ENCODE results near the gene CDC26.

DNA sequence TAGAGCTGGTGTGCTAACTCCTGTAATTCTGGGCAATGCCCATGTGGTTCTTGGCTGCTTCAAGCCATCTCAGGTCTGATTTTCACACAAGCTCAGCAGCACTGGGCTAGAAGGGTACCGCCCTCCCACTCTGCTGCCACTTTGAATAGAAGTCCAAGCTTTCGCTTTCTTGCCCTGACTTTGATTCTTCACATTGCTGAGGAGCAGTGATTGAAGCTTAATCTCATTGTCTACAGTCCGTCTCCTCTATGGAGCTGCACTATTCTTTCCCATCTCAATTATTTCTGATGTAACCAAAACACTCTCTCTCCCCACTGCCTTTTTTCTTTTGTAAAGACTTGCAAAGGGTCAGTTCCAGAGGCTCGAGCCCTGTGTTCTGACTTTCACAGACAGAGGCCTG lies 40.7 kb upstream of the CDC26 start:
- TF ChIP-seq POLR2AphosphoS5 (IDR thresholded peaks at IDR 0.05), result no peak
- TF ChIP-seq POLR2A (IDR thresholded peaks at IDR 0.05), result no peak
- no peak for TF ChIP-seq CTCF (IDR thresholded peaks at IDR 0.05)

Data from prostate gland (tissue), 2 donors.